NCI-H524 treated with DMSO at 0.1 percent for 48 hours (cell line): Measurements from ENCODE around the gene TTC34.

ENCODE experiments used
- DNase-seq: peaks from one replicate; lab custom pipeline; 2025; lab: John Stamatoyannopoulos, UW

The TTC34 gene

GRCh38 chr1:2625311-2625710 is 176.2 kb downstream of the TTC34 start:
- DNase-seq = no peak

- no peak for DNase-seq
These were observed 176.7 kb downstream of the TTC34 start for GRCh38 chr1:2624735-2625300.

GRCh38 chr1:2623571-2624337 is 177.7 kb downstream of the TTC34 start:
- no peak for DNase-seq

GRCh38 chr1:2617971-2618470 is 183.5 kb downstream of the TTC34 start:
- no peak for DNase-seq

- DNase-seq = no peak
These were observed 187.3 kb downstream of the TTC34 start for GRCh38 chr1:2614145-2614544.

- no peak for DNase-seq
These were observed 188.7 kb downstream of the TTC34 start for GRCh38 chr1:2612591-2613365.

- no peak for DNase-seq
These were observed 189.7 kb downstream of the TTC34 start for GRCh38 chr1:2611621-2612437.

GRCh38 chr1:2611031-2611501 is 190.4 kb downstream of the TTC34 start:
- DNase-seq = no peak

- DNase-seq = no peak
These were observed 191.2 kb downstream of the TTC34 start for GRCh38 chr1:2610036-2610959.

- DNase-seq = no peak
These were observed 192.0 kb downstream of the TTC34 start for GRCh38 chr1:2609319-2610035.

GRCh38 chr1:2607641-2608091 is 193.8 kb downstream of the TTC34 start:
- no peak for DNase-seq

- no peak for DNase-seq
These were observed 194.4 kb downstream of the TTC34 start for GRCh38 chr1:2606881-2607621.

GRCh38 chr1:2606396-2606880 is 195.1 kb downstream of the TTC34 start:
- no peak for DNase-seq

GRCh38 chr1:2605509-2606395 is 195.7 kb downstream of the TTC34 start:
- no peak for DNase-seq

GRCh38 chr1:2604844-2605508 is 196.5 kb downstream of the TTC34 start:
- DNase-seq = no peak

- DNase-seq = no peak
These were observed 197.2 kb downstream of the TTC34 start for GRCh38 chr1:2604156-2604843.
